NCI-H510A (cell line): ENCODE results near the gene ZRSR2.
A peak's percentile ranks its signal among the peaks of the same experiment; 100 is the strongest.

Source experiments
- DNase-seq: peaks from one replicate; lab custom pipeline; 2025; lab: John Stamatoyannopoulos, UW

Gene ZRSR2

DNA sequence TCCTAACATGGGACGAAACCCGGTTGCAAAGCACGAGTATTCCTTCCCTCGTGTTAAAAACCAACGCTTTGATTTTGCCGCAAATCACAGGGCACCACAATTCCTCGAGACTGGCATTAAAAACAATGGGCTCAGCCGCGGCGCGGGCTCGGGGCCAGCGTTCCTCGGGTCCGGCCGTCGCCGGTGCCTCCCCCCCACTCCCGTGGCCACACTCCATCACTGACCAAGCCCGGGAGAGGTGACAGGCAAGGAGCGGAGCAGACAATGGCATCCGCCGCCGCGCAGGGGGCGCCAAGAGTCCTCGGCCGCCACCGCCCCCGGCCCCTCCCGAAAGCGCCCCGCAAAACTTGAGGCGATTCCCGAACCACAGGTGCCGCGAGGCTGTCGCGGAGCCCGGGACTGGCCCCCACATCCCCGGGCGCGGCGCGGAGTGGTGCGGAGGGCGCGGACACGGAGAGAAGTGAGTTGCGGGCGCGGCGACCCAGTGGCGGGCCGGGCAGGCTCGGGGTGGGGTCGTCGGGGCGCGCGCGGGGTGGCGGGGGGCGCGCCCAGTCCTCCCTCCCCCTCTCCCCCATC is 63.9 kb downstream of the ZRSR2 start:
- peak; percentile 9 for DNase-seq

DNA sequence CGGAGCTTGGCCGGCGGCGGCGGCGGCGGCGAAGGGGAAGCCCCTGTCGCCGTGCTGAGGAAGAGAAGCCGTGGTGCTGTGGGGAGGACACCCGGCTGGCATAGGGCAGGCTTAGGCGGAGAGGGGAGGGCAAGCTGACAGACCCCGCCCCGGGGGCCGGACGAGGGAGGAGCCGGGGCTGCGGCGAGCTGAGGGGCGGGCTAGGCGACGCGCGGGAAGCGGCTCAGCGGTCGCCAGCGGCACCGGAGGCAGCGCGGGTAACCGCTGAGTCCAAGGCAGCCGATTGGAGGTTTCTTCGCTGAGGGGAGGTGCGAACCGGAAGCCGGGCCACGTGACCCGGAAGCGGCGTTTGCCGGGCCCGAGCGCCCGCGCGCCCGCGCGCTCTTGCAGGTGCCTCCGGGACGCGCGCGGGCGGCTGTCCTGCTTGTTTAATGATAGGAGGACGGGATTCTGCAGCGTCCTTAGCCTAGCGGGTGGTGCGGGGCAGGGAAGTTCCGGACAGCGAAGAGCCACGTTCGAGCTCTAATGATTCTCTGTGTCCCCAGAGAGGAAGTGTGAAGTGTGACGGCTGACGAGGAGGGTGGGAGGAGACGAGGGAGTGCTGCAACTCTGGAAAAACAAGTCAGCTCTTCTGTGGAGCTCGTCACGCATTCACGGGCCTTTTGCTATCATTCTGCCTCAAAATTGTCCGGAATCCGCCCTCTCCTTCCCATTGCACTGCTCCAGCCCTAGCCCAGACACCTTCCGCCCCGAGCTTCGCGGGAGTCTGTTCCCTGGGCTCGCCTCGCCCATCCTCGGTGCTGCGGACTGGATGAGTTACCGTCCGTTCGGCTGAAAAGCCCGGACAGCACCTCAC is 64.7 kb downstream of the ZRSR2 start, which contains the start of gene AP1S2:
Gene AP1S2, minus strand, starts transcription at position 102 of the 856 bp plus-strand sequence. CDS start 2,289 bp downstream, outside the sequence.
- peak; percentile 86 for DNase-seq

DNA sequence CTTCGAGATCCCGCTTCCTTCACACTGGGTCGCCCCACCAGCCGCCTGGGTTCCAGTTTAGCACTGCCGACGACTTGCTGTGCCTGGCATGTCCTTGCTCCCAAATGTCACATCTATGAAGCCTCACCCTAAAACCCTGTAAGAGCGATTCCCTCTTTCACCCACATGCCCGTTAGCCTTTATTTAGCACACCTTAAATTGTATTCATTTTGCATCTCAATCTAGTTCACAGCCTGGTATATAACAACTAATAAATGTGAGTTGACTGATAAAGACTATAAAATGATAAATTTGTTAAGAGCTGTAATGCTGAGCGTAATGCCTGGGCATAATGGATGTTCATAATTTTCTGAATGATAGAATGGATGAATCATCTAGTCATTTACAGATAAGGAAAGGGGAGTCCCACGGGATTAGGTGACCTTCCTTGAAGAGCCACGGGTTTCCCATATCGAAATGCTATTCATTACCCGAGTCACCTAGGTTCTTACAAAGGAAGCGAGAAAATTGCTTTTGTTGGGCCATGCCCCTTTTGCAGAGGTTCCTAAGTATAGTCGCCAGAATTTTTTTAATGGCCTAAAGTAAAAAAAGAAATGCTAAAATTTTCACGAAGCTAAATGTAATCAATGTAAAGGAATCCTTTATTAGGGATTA is 65.4 kb downstream of the ZRSR2 start:
- no peak for DNase-seq

DNA sequence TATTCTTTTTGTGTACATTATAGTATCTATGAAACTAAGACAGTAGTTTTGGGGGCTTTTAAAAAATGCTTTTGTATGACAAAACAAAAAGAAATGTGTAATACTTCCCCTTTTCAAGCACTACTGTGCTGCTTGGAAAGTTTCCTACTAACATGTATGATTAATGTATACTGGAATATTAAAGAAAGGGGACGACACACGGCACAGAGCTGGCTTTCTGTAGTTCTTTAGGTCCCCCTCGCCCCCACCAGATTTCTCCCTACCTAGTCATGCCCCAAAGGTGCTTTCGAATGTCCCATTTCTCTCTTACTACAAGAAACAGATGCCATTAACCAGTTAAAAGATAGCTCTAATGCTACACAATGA is 65.9 kb downstream of the ZRSR2 start:
- DNase-seq: no peak

DNA sequence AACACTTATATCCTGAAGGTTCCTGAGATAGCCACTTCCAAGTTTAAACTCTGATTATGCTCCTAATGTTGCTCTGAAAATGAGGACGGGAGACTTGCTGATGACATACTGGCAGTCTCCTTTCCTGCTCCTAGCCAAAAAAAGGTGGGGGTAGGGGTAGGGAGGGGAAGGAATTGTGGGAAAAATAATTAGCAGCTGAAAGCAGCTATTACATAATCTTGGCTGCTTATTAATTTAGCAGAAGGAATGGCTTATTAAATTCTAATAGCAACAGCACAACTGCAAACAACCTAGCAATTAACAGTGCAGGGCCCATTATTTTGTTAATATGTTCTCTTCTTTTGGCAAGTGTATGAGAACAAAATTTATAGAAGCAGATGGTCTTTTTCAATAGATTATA is 66.4 kb downstream of the ZRSR2 start:
- DNase-seq: no peak

DNA sequence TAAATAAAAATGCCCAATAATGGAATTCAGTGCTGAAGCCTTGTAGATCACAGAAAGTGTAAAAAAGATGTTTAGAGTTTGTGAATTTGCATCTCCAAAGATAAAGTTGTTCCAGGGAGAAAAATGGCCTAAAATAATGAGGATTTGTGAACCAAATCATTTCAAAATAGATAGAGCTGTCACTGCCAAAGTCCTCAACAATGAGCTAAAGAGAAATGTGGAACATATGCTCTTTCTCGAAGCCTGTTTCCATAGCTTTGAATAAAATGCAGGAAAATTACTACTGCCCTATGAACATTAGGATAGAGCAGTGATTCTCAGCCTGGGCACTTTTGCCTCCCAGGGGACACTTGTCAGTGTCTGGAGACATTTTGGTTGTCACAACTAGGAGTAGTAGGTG is 67.8 kb downstream of the ZRSR2 start:
- no peak for DNase-seq

DNA sequence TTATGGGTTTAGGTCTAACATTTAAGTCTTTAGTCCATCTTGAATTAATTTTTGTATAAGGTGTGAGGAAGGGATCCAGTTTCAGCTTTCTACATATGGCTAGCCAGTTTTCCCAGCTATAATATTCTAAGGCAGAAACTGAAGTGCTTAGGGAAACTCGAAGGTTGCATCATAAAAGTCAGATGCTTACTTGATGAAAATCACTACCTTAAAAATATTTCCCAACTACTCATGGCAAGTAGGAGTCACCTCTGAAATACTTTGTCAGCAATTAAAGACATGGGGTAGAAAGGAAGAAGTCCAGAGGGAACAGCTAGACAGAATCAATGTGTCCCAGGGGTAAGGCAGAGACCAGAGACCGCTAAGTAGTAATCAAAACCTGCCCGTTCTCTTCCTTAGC is 70.6 kb downstream of the ZRSR2 start:
- DNase-seq: no peak

DNA sequence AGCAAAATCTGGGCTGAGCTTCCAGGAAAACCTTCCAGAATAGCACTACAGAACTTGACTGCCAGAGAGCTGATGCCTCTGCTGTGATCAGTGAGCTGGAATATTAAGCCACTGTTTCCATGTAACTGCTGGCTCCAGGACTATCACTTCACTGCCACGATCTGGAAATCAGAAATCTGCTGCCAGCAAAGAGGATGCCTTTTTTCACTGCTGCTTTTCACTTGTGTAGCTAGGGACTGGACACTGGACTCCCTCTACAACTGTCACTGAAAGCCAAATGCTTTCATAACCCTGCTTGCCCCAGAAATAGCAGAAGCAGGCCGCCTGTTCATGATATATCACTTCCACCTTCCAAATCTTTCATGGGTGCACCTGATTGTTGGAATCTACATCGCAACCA is 73.7 kb downstream of the ZRSR2 start:
- no peak for DNase-seq

DNA sequence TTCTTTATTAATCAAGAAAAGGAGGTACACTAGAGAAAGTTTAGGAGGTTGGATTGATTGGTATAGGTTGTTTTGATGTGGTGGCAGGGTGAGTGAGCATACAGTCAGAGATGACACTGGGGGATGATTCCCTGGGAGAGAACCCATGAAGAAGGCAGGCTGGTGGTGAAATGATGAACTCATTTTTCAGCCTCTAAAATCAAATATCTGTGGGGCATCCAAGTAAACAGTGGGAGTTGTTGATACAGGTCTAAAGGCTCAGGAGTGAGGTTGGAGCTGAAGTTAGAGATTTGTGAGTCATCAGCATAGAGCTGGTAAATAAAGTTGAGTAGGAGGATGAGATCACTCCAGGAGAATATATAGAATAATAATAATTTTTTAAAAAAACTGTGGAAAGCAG is 74.3 kb downstream of the ZRSR2 start:
- DNase-seq: no peak

DNA sequence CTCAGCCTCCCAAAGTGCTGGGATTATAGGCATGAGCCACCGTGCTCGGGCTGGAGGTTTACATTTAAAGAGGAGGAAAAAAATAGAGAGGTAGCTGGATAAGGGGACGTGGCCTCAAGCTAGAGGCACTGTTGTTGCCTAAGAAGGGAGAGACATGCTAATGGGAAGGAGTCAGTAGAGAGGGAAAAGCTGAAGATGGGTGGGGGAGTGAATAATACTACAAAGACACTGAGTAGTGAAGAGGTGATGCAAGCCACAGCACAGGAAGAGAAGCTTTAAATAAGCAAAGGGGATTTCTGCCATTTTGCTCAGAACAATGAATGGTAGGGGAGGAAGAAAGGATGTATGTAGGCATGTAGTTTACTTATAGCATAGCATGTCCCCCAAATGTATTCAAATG is 75.9 kb downstream of the ZRSR2 start:
- DNase-seq: no peak

DNA sequence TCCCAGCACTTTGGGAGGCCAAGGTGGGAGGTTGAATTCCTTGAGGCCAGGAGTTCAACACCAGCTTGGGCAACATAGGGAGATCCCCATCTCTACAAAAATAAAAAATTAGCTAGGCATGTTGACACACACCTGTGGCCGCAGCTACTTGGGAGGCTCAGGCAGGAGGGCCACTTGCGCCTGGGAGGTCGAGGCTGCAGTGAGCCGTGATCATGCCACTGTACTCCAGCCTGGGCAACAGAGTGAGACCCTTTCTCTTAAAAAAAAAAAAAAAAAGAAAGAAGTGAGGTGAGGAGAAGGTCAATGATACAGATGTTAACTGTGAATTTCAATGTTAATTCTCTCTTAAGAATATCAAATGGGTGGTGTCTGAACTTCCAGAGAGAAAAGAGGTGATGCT is 79.4 kb downstream of the ZRSR2 start:
- DNase-seq: no peak

DNA sequence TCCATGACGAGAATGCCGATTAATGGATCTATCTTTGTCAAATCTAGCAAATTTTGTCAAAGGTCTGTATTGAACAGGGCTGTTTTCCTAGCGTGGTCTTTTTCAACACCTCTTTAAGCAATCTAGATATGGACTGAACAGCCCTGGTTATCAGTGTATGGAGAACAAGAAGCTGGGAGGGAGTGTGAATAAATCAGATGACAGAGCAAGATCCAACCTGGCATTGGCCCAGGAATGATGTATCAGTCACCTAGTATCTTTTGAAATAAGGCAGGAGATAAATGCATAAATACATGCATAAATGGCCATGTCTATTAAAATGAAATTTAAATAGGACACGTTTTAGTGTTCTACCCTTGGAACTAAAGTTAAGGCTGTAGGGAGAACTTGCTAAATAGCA is 80.0 kb downstream of the ZRSR2 start:
- no peak for DNase-seq
